ENCODE measurements around the gene TMEM144.

GRCh38 chr4:158238575-158238974, 28.3 kb downstream of the TMEM144 start:
- no peak for TF ChIP-seq POLR2A (IDR thresholded peaks at IDR 0.05)
- no peak for TF ChIP-seq CTCF (IDR thresholded peaks at IDR 0.05)
- no peak for TF ChIP-seq POLR2AphosphoS5 (IDR thresholded peaks at IDR 0.05)
- no peak for TF ChIP-seq EP300 (IDR thresholded peaks at IDR 0.05)
